RWPE1 (cell line): ENCODE measurements around the gene SYNGR3.

Source experiments
- CTCF ChIA-PET: fragments of 350-600 bp; sonication (Branson Sonifier 250); formaldehyde crosslinking; extraction: SDS; loops from one replicate; lab custom pipeline; 2021; lab: Yijun Ruan, JAX
- POLR2A ChIA-PET: fragments of 400-600 bp; formaldehyde crosslinking; extraction: SDS; loops from one replicate; lab custom pipeline; 2020; ENCODE audit warnings: antibody characterized with exemption; ENCODE audit not compliant: low non-redundant PET; lab: Yijun Ruan, JAX
- DNase-seq: peaks from one replicate; pipeline ENCODE4 v3.0.0; 2012; ENCODE audit warnings: low spot score
- H3K27ac ChIP-seq: fragments of 450-650 bp; 2 replicates; pipeline ENCODE4 v1.5.1; 2017
- TF ChIP-seq, protein P1 (sequence below): fragments of 450-650 bp; conservative IDR thresholded peaks from 2 replicates; pipeline ENCODE4 v1.5.1; 2017; ENCODE audit warnings: low read depth, mild to moderate bottlenecking

SYNGR3 gene

DNA sequence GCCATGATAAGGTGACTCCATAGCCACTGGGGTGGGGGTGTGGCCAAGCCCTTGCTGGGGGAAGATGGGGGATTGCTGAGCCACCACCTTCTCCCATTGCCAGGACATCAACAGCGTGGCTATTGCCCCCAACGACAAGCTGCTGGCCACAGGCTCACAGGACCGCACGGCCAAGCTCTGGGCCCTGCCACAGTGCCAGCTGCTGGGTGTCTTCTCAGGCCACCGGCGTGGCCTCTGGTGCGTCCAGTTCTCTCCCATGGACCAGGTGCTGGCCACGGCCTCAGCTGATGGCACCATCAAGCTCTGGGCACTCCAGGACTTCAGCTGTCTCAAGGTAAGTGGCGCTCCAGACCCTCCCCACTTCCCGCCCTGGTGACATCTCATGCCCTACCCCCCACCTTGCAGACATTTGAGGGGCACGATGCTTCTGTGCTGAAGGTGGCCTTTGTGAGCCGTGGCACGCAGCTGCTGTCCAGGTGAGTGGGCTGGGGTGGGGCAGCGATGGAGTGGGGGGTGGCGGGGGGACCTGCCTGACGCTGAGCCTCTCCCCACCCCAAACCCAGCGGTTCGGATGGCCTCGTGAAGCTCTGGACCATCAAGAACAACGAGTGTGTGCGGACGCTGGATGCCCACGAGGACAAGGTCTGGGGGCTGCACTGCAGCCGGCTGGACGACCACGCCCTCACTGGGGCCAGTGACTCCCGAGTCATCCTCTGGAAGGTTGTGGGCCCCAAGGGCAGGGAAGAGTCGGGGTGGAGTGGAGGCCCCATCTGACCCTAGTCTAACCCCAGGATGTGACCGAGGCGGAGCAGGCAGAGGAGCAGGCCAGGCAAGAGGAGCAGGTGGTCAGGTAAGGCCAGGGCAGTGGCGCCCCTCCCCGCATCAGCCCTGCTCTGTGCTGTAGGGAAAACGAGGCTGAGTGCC, 12.6 kb upstream of the SYNGR3 start:
- H3K27ac ChIP-seq: peak overlapping the region; percentile 74
- POLR2A ChIA-PET: interaction anchor here (0.6 kb wide), 1 partner anchor 160 kb away, joined by 3 read pairs; no protein-coding TSS in a partner anchor
- no peak for DNase-seq
- CTCF ChIA-PET: interaction anchor here (0.6 to 0.8 kb wide), 2 partner anchors 7 to 56 kb away, joined by 3 read pairs; no protein-coding TSS in a partner anchor
- TF ChIP-seq, protein P1, sequence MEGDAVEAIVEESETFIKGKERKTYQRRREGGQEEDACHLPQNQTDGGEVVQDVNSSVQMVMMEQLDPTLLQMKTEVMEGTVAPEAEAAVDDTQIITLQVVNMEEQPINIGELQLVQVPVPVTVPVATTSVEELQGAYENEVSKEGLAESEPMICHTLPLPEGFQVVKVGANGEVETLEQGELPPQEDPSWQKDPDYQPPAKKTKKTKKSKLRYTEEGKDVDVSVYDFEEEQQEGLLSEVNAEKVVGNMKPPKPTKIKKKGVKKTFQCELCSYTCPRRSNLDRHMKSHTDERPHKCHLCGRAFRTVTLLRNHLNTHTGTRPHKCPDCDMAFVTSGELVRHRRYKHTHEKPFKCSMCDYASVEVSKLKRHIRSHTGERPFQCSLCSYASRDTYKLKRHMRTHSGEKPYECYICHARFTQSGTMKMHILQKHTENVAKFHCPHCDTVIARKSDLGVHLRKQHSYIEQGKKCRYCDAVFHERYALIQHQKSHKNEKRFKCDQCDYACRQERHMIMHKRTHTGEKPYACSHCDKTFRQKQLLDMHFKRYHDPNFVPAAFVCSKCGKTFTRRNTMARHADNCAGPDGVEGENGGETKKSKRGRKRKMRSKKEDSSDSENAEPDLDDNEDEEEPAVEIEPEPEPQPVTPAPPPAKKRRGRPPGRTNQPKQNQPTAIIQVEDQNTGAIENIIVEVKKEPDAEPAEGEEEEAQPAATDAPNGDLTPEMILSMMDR: no peak

DNA sequence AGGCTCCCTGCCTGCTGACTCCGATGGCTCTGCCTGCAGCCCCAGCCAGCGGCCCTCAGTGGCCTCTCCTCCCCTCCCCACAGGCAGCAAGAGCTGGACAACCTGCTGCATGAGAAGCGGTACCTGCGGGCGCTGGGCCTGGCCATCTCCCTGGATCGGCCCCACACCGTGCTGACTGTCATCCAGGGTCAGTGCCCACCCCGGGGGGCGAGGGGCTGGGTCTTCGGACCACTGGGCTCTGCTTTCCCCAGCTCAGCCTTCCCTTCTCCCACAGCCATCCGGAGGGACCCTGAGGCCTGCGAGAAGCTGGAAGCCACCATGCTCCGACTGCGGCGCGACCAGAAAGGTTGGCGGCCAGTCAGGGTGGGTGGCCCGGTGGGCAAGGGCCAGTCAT, 11.9 kb upstream of the SYNGR3 start:
- TF ChIP-seq, protein P1: no peak
- peak overlapping the region; percentile 74 for H3K27ac ChIP-seq
- DNase-seq: no peak
- CTCF ChIA-PET: interaction anchor here (0.6 kb wide), 1 partner anchor 57 kb away, joined by 3 read pairs; no protein-coding TSS in a partner anchor
- POLR2A ChIA-PET: no interaction called here

DNA sequence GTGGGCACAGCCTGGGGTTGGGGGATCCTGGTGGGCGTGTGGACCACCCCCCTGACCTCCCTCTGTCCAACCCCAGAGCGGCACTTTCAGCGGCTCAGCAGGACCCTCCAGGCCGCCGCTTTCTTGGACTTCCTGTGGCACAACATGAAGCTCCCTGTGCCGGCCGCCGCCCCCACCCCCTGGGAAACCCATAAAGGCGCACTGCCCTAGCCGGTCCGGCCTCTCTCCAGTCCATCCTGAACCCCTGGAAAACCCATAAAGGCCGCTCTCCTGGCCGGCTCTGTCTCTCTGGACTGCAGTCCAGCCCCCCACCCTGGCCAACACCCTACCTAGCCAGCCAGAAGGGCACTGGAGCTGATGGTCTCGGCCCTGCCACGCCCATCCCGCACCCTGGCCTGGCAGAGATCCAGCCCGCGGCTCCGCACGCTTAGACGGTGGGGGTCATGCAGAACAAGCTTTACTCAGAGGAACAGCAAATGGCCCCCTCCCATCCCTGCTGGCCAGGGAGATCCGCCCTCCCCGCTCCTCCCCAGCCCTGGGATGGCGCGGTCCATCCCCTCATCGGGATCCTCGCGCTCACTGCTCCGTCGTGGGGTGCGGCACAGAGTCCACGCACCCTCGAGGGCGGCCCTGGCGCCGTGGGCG, 11.2 kb upstream of the SYNGR3 start:
- H3K27ac ChIP-seq: peak overlapping the region; percentile 74
- ChIA-PET POLR2A (interaction anchor here (0.8 kb wide), 1 partner anchor 13 kb away, joined by 5 read pairs; the partner anchor contains the start of gene RPS2), CTCF (no interaction called here)
- DNase-seq: no peak
- TF ChIP-seq, protein P1: no peak

DNA sequence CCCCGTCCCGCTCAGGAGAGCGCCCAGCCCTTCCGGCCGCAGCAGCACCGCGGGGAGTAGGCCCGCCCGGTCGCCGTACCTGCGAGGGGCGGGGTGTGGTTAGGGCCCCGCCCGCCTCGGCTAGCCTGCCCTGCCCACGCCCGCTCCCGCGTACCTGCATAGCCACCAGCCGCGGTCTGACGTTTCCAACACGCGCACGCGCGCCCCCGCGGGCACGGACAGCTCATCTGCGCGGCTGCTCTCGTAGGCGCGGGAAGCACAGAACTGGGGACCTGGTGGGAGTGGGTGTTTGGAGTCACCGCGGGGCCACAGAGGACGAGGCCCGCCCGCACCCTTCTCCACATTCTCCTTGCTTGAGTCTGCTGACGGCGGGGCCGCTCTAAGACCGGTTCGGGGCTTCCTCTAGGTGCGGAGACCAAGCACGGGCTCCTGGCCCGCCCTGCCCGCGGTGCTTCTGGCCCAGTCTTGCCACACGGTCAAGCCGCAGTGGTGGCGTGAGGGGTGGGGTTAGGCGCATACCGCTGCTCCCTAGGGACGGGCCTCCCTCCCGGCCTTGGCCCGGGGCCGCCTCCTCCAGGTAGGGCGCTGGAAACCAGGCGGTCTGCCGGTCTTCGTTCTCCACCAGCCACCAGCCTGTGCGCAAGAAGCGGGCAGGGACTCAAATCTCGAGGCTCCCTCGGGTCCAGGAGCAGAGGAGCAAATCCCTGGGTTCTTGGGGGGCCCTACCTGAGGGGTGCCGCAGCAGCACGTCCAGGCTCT, 10.3 kb upstream of the SYNGR3 start:
- TF ChIP-seq, protein P1: no peak
- CTCF ChIA-PET: no interaction called here
- peak; percentile 69 for DNase-seq
- POLR2A ChIA-PET: no interaction called here
- peak overlapping the region; percentile 74 for H3K27ac ChIP-seq

DNA sequence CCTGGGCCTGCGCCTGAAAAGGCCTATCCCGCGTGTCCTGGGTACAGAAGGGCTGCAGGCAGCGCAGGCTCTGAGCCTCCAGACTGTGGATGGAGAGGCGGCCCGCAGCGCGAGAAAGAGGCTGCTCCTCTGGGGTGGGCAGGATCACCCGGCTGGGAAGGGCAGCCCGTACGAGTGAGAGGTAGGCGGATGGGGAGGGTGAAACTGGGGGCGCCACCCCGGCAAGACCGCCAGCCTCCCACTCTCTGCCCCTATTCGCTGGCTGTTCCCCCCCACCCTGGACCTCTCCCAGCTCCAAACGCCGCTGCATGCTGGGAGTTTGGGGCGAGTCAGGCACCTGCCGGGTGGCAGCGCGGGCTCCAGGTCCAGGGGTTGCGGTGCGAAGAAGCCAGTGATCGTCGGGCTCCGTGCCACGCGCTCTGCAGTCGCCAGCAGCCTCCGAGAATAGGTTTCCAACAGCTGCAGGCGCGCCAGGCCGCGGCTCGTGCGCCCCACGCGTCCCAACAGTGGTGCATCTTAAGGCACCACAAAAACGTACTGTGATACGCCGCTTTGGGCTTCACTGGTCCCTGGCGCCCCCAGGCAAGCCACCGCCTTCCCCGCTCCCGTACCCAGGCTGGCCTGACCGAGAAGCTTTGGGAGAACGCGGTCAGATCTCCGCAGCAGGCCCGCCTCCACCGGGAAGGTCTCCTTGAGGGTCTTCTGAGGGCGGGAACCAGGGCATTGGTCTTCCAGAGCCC, 9.6 kb upstream of the SYNGR3 start:
- no peak for DNase-seq
- CTCF ChIA-PET: no interaction called here
- POLR2A ChIA-PET: no interaction called here
- peak overlapping the region; percentile 74 for H3K27ac ChIP-seq
- TF ChIP-seq, protein P1: no peak
